Measurements from ENCODE around the gene ARHGAP28. TPM values are rescaled to one million over a fixed set of nuclear protein-coding genes. Genes with fewer than 3 reads are reported as not detected.

The ARHGAP28 gene
- total RNA-seq, 4 donors from 2014 or later, result 2.5 to 11.1 (median 5.5) TPM

DNA sequence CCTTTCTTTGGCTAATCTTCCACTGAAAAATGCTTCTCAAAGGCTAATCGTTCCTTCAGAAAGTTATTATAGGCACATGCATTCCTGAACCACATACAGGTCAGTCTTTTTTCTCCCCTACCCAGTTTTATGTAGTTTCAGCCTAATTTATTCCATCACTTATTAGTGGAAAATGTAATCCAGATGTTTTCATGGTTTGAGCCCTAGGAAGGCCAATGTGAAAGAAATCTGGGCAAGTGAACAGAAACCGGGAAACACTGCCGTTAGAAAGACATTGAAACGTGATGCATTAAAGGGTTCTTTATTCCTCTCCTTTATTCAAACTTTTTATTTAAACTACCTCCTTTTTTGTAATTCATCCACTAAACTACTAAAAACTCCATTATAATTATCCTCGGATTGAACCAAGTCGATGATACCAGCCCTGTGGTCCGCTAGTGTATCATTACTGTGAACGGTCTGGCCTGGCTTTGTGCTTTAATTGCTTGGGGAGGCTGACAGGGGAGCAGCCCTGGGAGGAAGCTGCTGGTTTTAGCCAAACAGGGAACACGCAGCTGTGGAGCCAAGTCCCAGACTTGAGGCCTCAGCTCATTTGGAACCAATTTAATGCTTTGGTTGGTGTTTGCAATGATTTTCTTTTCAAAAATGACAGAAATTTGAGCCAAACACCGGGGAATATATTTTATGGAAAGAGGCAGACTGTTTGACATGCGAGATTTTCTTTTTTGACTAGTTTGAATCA, 149.2 kb downstream of the ARHGAP28 start:
- no peak for DNase-seq (ENCODE audit: low spot score in 2 of 2)
- 67% methylated on average over 11 of the region's 11 CpGs for WGBS
- H3K27ac ChIP-seq, result peak overlapping the region; percentile 34
- no peaks in the 10 kb centered on the region for H3K9me3 ChIP-seq
- H3K27me3 ChIP-seq, result no peaks in the 10 kb centered on the region
- H3K4me1 ChIP-seq, result peaks cover 24% of the 10 kb centered on the region
- TF ChIP-seq EP300 (IDR thresholded peaks at IDR 0.05), result no peak
- TF ChIP-seq, protein P1, sequence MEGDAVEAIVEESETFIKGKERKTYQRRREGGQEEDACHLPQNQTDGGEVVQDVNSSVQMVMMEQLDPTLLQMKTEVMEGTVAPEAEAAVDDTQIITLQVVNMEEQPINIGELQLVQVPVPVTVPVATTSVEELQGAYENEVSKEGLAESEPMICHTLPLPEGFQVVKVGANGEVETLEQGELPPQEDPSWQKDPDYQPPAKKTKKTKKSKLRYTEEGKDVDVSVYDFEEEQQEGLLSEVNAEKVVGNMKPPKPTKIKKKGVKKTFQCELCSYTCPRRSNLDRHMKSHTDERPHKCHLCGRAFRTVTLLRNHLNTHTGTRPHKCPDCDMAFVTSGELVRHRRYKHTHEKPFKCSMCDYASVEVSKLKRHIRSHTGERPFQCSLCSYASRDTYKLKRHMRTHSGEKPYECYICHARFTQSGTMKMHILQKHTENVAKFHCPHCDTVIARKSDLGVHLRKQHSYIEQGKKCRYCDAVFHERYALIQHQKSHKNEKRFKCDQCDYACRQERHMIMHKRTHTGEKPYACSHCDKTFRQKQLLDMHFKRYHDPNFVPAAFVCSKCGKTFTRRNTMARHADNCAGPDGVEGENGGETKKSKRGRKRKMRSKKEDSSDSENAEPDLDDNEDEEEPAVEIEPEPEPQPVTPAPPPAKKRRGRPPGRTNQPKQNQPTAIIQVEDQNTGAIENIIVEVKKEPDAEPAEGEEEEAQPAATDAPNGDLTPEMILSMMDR (IDR thresholded peaks at IDR 0.05), result no peak
- TF ChIP-seq POLR2A (IDR thresholded peaks at IDR 0.05), result no peak
- no peak for TF ChIP-seq POLR2AphosphoS5 (IDR thresholded peaks at IDR 0.05)
- H3K4me3 ChIP-seq, result no peak overlapping the region
- H3K36me3 ChIP-seq, result no peaks in the 10 kb centered on the region

GRCh38 chr18:6879508-6880195, 150.1 kb downstream of the ARHGAP28 start:
- H3K27ac ChIP-seq, result peak overlapping the region; percentile 10
- peaks cover 24% of the 10 kb centered on the region for H3K4me1 ChIP-seq
- H3K9me3 ChIP-seq, result no peaks in the 10 kb centered on the region
- no peak overlapping the region for H3K4me3 ChIP-seq
- DNase-seq (ENCODE audit: low spot score in 2 of 2), result no peak
- 87% methylated on average over 14 of the region's 14 CpGs for WGBS
- no peaks in the 10 kb centered on the region for H3K27me3 ChIP-seq
- TF ChIP-seq EP300 (IDR thresholded peaks at IDR 0.05) (no peak), POLR2A (IDR thresholded peaks at IDR 0.05) (no peak), POLR2AphosphoS5 (IDR thresholded peaks at IDR 0.05) (no peak)
- TF ChIP-seq, protein P1 (IDR thresholded peaks at IDR 0.05), result no peak
- no peaks in the 10 kb centered on the region for H3K36me3 ChIP-seq

DNA sequence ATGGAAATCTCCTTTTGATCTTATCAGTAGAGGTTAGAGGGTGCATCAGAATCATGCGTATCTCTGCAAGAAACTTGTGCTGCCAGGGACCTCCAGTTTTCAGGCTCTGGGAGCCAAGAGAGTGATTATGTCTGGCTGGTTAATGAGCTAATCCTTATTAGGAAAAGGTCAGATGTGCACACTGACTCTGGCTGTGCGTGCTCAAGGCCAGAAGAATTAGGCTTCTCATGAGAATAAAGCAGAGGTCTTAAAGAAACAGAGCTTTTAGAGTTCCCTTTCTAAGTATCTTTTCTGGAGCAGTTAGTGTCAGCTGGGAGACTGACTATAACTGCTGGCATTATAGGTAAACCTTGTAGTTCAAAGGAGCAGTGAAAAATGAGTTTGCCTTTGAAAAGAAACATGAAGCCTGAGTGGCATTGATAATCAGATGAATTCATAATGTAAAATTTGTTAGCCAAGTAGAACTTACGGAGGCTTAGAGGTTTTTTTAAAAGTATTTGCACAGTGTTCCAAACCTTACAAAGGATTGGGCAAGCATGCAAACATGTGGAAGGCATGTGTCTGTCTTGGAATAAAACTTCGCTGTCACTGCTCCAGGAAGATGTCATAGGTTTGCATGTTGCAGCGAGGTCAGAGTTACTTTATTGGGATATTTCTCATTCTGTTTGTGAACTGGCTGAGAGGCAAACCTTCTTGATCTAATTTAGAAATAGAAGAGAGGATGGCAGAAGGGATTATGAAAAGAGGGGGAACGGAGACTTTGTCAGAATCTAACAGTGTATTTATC, 151.7 kb downstream of the ARHGAP28 start:
- 21% methylated on average over 6 of the region's 6 CpGs for WGBS
- peaks cover 24% of the 10 kb centered on the region for H3K4me1 ChIP-seq

DNA sequence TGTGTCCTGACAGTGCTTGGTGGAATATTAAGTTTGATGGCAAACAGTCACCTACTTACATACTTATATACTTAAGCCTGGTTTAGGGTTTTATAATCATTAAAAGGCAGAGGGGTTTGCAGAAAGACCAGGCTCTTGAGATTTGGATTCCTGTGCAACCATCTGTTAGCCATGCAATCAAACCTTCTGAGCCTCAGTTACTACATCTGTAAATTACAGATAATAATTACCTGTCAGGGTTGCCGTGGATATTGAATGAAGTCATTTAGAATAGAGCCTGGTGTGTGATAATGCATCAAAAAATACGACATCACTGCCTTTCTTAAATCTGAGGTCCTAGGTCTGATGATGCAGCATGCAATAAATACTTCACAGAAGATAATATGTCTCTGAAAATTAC, 152.9 kb downstream of the ARHGAP28 start:
- 89% methylated on average over 2 of the region's 2 CpGs for WGBS
- no peak overlapping the region for H3K27ac ChIP-seq
- TF ChIP-seq POLR2AphosphoS5 (IDR thresholded peaks at IDR 0.05) (no peak), POLR2A (IDR thresholded peaks at IDR 0.05) (no peak), EP300 (IDR thresholded peaks at IDR 0.05) (no peak)
- TF ChIP-seq, protein P1 (IDR thresholded peaks at IDR 0.05), result no peak
- H3K9me3 ChIP-seq, result no peaks in the 10 kb centered on the region
- H3K4me1 ChIP-seq, result peaks cover 24% of the 10 kb centered on the region
- no peaks in the 10 kb centered on the region for H3K27me3 ChIP-seq
- no peak for DNase-seq (ENCODE audit: low spot score in 2 of 2)
- no peaks in the 10 kb centered on the region for H3K36me3 ChIP-seq
- H3K4me3 ChIP-seq, result no peak overlapping the region

More for the DNA sequence above, 151.7 kb downstream of the ARHGAP28 start:
- Histone ChIP-seq H3K4me3 (no peak overlapping the region), H3K9me3 (no peaks in the 10 kb centered on the region), H3K27ac (peak overlapping the region; percentile 14), H3K27me3 (no peaks in the 10 kb centered on the region), H3K36me3 (no peaks in the 10 kb centered on the region)
- TF ChIP-seq POLR2A (IDR thresholded peaks at IDR 0.05), result no peak
- TF ChIP-seq, protein P1 (IDR thresholded peaks at IDR 0.05), result no peak
- TF ChIP-seq POLR2AphosphoS5 (IDR thresholded peaks at IDR 0.05), result peak in 1 of 3 donors; percentile 72
- TF ChIP-seq EP300 (IDR thresholded peaks at IDR 0.05), result no peak
- peak in 1 of 2 donors; percentile 73 for DNase-seq (ENCODE audit: low spot score in 2 of 2)
